RWPE2 (cell line): ENCODE data around the gene ABCD3.

Experiments
- ATAC-seq: fragments of 200-7000 bp; cut with Tn5 transposase; 3 replicates; pipeline ENCODE4 v1.9.1; 2021; ENCODE audit warnings: low read depth
- DNase-seq: peaks from one replicate; pipeline ENCODE4 v3.0.0-alpha.2; 2020; ENCODE audit warnings: low spot score
- H3K27ac ChIP-seq: fragments of 450-650 bp; 2 replicates; pipeline ENCODE4 v1.5.1; 2017; ENCODE audit warnings: mild to moderate bottlenecking; ENCODE audit not compliant: poor library complexity, severe bottlenecking
- H3K27me3 ChIP-seq: fragments of 250-450 bp; sonication (Bioruptor Pico); 2 replicates; pipeline ENCODE4 v1.5.1; 2021; ENCODE audit warnings: mild to moderate bottlenecking, moderate library complexity; ENCODE audit not compliant: insufficient read depth, poor library complexity, severe bottlenecking
- H3K36me3 ChIP-seq: fragments of 250-450 bp; sonication (Bioruptor Pico); 2 replicates; pipeline ENCODE4 v1.5.1; 2020; ENCODE audit warnings: low read depth, mild to moderate bottlenecking, moderate library complexity
- H3K4me1 ChIP-seq: fragments of 250-450 bp; sonication (Bioruptor Pico); 2 replicates; pipeline ENCODE4 v1.5.1; 2021; ENCODE audit warnings: mild to moderate bottlenecking, moderate library complexity; ENCODE audit not compliant: insufficient read depth, poor library complexity, severe bottlenecking
- H3K4me3 ChIP-seq: fragments of 250-450 bp; sonication (Bioruptor Pico); 2 replicates; pipeline ENCODE4 v1.5.1; 2021; ENCODE audit warnings: mild to moderate bottlenecking, moderate library complexity; ENCODE audit not compliant: severe bottlenecking
- H3K9me3 ChIP-seq: fragments of 250-450 bp; sonication (Bioruptor Pico); 2 replicates; pipeline ENCODE4 v1.5.1; 2021; ENCODE audit warnings: mild to moderate bottlenecking, moderate library complexity; ENCODE audit not compliant: severe bottlenecking
- CTCF ChIP-seq: fragments of 450-650 bp; IDR thresholded peaks from one replicate; pipeline ENCODE4 v1.5.1; 2017; ENCODE audit warnings: mild to moderate bottlenecking, moderate library complexity; ENCODE audit not compliant: poor library complexity, severe bottlenecking

The ABCD3 gene

GRCh38 chr1:94471271-94471670 is 53.1 kb downstream of the ABCD3 start:
- Histone ChIP-seq H3K27ac (no peak overlapping the region), H3K4me1 (no peaks in the 10 kb centered on the region), H3K4me3 (no peak overlapping the region), H3K9me3 (no peaks in the 10 kb centered on the region), H3K27me3 (no peaks in the 10 kb centered on the region), H3K36me3 (peaks cover 29% of the 10 kb centered on the region)
- no peak for TF ChIP-seq CTCF
- ATAC-seq (no peak), DNase-seq (no peak)

- Histone ChIP-seq H3K9me3 (no peaks in the 10 kb centered on the region), H3K27me3 (no peaks in the 10 kb centered on the region), H3K4me3 (no peak overlapping the region), H3K27ac (no peak overlapping the region), H3K36me3 (peaks cover 22% of the 10 kb centered on the region), H3K4me1 (no peaks in the 10 kb centered on the region)
- DNase-seq, result no peak
- no peak for TF ChIP-seq CTCF
- ATAC-seq, result no peak
These were observed 57.0 kb downstream of the ABCD3 start for GRCh38 chr1:94475232-94475631.

- TF ChIP-seq CTCF, result no peak
- H3K4me3 ChIP-seq, result no peak overlapping the region
- peaks cover 36% of the 10 kb centered on the region for H3K36me3 ChIP-seq
- no peaks in the 10 kb centered on the region for H3K4me1 ChIP-seq
- ATAC-seq (no peak), DNase-seq (no peak)
- H3K27me3 ChIP-seq, result no peaks in the 10 kb centered on the region
- no peak overlapping the region for H3K27ac ChIP-seq
- H3K9me3 ChIP-seq, result no peaks in the 10 kb centered on the region
These were observed 61.5 kb downstream of the ABCD3 start for GRCh38 chr1:94479682-94480081.

GRCh38 chr1:94481473-94481933 is 63.3 kb downstream of the ABCD3 start:
- Histone ChIP-seq H3K36me3 (peaks cover 33% of the 10 kb centered on the region), H3K27me3 (no peaks in the 10 kb centered on the region), H3K9me3 (no peaks in the 10 kb centered on the region), H3K27ac (no peak overlapping the region), H3K4me3 (no peak overlapping the region), H3K4me1 (no peaks in the 10 kb centered on the region)
- ATAC-seq, result peak; percentile 98
- peak; percentile 88 for TF ChIP-seq CTCF
- no peak for DNase-seq

- Histone ChIP-seq H3K27me3 (no peaks in the 10 kb centered on the region), H3K36me3 (peaks cover 52% of the 10 kb centered on the region), H3K9me3 (no peaks in the 10 kb centered on the region), H3K4me3 (no peak overlapping the region), H3K27ac (no peak overlapping the region), H3K4me1 (no peaks in the 10 kb centered on the region)
- no peak for ATAC-seq
- no peak for DNase-seq
- TF ChIP-seq CTCF, result no peak
These were observed 68.8 kb downstream of the ABCD3 start for GRCh38 chr1:94486990-94487389.
